Thyroid gland (tissue), 4 donors: ENCODE results near the gene TMEM120B.

Experiments
- CTCF ChIP-seq, 6 experiments: fragments of 200-600 bp in 3 of 6; fragments of 450-650 bp in 3 of 6; sonication (generic) in 3 of 6; IDR thresholded peaks; one replicate each; pipeline ENCODE4 v1.5.1; 2016 to 2019; ENCODE audit warnings: antibody characterized with exemption in 6 of 6, mild to moderate bottlenecking in 2 of 6, inconsistent platforms in 1 of 6, moderate library complexity in 1 of 6
- POLR2A ChIP-seq, 2 donors: fragments of 450-650 bp; IDR thresholded peaks; one replicate each; pipeline ENCODE4 v1.6.1; 2017; ENCODE audit warnings: antibody characterized with exemption in 2 of 2, mild to moderate bottlenecking in 2 of 2, moderate library complexity in 1 of 2

GRCh38 chr12:121678305-121678704 is 34.2 kb upstream of the TMEM120B start:
- TF ChIP-seq POLR2A (IDR thresholded peaks at IDR 0.05) (no peak), CTCF (IDR thresholded peaks at IDR 0.05) (no peak)
